Measurements from ENCODE around the gene BHMT.

DNA sequence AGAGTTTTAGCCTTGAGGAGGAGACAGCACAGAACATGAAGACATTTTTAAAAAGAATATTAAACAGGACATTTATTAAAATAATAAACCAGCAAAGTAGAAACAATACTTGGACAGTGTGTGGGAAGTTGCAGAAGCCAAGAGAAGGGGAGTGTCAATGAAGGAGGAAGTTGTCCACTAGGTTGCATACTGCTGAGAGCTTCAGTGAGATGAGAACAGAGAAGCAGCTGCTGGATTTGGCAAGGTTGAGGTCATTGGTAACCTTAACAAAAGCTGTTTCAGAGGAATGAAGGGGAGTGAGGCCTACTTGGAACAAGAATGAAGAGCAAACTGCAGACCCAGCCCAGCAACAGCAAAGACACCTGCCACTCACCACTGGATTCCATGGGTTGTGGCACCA, 11.4 kb downstream of the BHMT start:
- no peak for TF ChIP-seq CTCF (IDR thresholded peaks at IDR 0.05)
- no peak for TF ChIP-seq POLR2A (IDR thresholded peaks at IDR 0.05)

Measured in right lobe of liver (tissue), 4 donors.